ENCODE results near the gene SRCIN1.

DNA sequence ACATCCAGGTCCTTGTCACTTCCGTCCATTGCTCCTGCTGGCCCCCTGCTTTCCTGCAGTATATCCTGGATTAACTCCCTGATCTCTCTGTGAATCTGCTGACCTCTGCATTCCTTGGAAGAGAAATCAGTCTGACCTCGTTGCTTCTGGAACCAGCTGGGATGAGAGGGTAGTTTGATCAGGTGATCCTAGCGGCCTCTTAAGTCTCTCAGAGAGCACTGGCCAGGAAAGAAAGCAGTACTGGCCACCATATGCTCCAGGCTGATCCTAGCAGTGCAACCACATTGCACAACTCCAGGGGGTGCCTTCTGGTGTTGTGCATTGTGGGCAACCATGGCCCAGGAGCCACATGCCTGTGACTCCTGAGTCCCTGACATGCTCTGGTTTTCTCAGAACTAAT, 98.3 kb downstream of the SRCIN1 start:
- TF ChIP-seq, protein P1, sequence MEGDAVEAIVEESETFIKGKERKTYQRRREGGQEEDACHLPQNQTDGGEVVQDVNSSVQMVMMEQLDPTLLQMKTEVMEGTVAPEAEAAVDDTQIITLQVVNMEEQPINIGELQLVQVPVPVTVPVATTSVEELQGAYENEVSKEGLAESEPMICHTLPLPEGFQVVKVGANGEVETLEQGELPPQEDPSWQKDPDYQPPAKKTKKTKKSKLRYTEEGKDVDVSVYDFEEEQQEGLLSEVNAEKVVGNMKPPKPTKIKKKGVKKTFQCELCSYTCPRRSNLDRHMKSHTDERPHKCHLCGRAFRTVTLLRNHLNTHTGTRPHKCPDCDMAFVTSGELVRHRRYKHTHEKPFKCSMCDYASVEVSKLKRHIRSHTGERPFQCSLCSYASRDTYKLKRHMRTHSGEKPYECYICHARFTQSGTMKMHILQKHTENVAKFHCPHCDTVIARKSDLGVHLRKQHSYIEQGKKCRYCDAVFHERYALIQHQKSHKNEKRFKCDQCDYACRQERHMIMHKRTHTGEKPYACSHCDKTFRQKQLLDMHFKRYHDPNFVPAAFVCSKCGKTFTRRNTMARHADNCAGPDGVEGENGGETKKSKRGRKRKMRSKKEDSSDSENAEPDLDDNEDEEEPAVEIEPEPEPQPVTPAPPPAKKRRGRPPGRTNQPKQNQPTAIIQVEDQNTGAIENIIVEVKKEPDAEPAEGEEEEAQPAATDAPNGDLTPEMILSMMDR (IDR thresholded peaks at IDR 0.05; ENCODE audit: insufficient read depth, low read length, poor library complexity, severe bottlenecking) = no peak
- no peak for TF ChIP-seq EZH2phosphoT487 (conservative IDR thresholded peaks at IDR 0.05; ENCODE audit: low read length)
